Dendritic cell treated with granulocyte-macrophage colony-stimulating factor and Interleukin-4, amounts not matched to agents 40 ng/mL and 50 ng/mL, for 4 days (primary cell): ENCODE measurements around the gene WBP2NL.
"Not testable (repeated sequence)": the region's sequence is repeated elsewhere in the genome, so short reads cannot be mapped to it uniquely, and the experiment has no call there.

ENCODE experiments used
- H3K27ac Mint-ChIP-seq: one replicate; pipeline ENCODE4 v1.8.0; 2022; ENCODE audit warnings: mild to moderate bottlenecking, mixed read lengths
- H3K27me3 Mint-ChIP-seq: one replicate; pipeline ENCODE4 v1.8.0; 2022; ENCODE audit warnings: mild to moderate bottlenecking, mixed read lengths
- H3K36me3 Mint-ChIP-seq: one replicate; pipeline ENCODE4 v1.8.0; 2022; ENCODE audit warnings: low read depth, mixed read lengths
- H3K4me1 Mint-ChIP-seq: one replicate; pipeline ENCODE4 v1.8.0; 2022; ENCODE audit warnings: low read depth, mixed read lengths
- H3K4me3 Mint-ChIP-seq: one replicate; pipeline ENCODE4 v1.8.0; 2022; ENCODE audit warnings: mild to moderate bottlenecking, moderate library complexity, mixed read lengths
- H3K9me3 Mint-ChIP-seq: one replicate; pipeline ENCODE4 v1.8.0; 2022; ENCODE audit warnings: mixed read lengths
- intact Hi-C: fragments of 100-400 bp; cut with micrococcal nuclease; formaldehyde crosslinking; loops from one replicate; pipeline ENCODE4 v1.15.0; 2022

Gene WBP2NL, protein sequence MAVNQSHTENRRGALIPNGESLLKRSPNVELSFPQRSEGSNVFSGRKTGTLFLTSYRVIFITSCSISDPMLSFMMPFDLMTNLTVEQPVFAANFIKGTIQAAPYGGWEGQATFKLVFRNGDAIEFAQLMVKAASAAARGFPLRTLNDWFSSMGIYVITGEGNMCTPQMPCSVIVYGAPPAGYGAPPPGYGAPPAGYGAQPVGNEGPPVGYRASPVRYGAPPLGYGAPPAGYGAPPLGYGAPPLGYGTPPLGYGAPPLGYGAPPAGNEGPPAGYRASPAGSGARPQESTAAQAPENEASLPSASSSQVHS

DNA sequence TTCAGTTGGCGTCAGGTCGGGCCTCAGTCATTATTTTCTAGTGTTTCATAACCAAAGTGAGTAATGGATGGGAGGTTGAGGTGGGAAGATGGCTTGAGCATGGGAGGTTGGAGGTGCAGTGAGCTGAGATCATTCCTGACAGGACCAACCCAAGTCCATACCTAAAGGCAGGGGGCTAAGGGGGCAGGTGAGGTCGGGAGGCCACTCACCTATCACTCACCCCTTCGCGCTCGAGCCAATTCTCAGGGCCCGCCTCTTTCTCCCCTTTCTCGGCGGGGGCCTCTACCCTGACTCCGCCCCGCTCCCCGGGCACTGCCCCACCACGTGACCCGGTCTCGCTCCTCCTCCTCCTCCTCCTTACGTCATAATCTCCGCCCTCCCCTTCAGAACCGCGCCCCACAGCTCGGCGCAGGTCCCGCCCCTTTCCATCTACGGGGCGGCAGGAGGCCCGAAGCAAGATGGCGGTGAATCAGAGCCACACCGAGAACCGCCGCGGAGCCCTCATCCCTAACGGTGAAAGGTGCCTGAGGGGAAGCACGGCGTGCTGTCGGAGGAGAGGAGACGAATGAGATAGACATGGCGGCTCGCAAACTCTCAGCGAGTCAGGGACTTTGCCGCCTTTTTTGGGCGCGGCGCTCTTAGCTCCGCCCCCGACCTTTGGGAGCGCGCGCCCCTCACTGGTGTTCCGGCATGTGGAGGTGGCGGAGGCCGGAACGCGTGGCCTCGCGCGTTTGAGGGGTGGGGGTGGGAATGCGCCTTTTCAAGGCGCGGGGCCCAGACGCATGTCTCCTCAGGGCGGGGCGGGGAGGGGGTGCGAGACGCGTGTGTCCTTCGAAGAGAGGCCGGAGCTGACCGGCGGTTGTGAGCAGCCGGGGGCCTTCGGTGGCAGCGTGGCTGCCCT lies at the start of gene WBP2NL:
WBP2NL (plus strand) TSS at position 428 of the 901 bp plus-strand sequence; CDS start at position 459, 31 bp downstream.
- Mint-ChIP-seq H3K36me3 (peaks cover 26% of the 10 kb centered on the region), H3K9me3 (no peaks in the 10 kb centered on the region), H3K4me1 (peaks cover 54% of the 10 kb centered on the region), H3K27me3 (peaks cover 28% of the 10 kb centered on the region), H3K4me3 (peak within 1 kb of the TSS; percentile 92), H3K27ac (peak within 1 kb of the TSS; percentile 93)
- intact Hi-C loops, result loop anchor here (1.0 kb wide), 1 partner anchor 72 kb away; the partner anchor contains the start of gene NAGA

DNA sequence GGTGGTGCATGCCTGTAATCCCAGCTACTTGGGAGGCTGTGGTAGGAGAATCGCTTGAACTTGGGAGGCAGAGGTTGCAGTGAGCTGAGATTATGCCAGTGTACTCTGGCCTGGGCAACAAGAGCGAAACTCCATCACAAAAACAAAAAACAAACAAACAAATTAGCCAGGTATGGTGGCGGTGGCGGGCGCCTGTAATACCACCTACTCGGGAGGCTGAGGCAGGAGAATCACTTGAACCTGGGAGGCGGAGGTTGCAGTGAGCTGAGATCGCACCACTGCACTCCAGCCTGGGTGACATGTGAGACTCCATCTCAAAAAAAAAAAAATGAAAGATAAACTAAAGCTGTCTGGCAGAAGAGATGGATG lies 49.7 kb upstream of the WBP2NL start:
- Mint-ChIP-seq H3K4me1 (peaks cover 17% of the 10 kb centered on the region), H3K27ac (peak overlapping the region; percentile 10), H3K27me3 (peaks cover 14% of the 10 kb centered on the region)
- H3K36me3 Mint-ChIP-seq, H3K4me3 Mint-ChIP-seq, intact Hi-C loops, H3K9me3 Mint-ChIP-seq: not testable (repeated sequence)

DNA sequence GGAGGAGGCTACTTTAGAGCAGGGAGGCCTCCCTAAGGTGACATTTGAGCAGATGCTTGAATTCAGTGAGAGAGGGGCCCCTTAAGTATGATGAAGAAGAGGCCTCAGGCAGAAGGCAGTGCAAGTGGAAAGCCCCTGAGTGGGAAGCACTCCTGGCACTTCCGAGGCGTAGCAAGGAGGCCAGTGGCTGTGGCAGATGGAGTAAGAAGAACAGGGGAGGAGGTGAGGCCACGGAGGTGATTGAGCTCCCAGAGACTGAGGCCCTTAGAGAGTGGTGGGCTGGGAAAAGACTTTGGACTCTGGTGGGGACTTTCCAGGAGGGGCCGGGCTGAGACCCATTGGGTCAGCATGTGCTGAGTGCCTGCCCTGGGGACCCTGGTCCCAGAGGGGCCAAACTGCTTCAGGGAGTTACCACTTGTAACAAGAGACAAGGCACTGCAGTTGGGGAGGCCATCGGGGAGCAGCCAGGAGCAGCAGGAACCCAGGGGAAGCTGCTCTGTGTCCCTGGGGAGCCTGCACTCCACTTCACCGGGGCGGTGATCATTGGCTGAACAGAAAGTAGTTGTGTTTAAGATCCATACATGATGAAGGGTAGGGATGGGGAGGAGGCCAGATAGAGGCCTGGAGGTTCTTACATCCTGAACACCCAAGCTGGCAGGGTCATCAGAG lies 49.2 kb upstream of the WBP2NL start:
- intact Hi-C loops, result no loop called here
- no peaks in the 10 kb centered on the region for H3K9me3 Mint-ChIP-seq
- H3K27me3 Mint-ChIP-seq, result peaks cover 14% of the 10 kb centered on the region
- H3K4me1 Mint-ChIP-seq, result peaks cover 15% of the 10 kb centered on the region
- peak overlapping the region; percentile 10 for H3K27ac Mint-ChIP-seq
- no peak overlapping the region for H3K4me3 Mint-ChIP-seq
- H3K36me3 Mint-ChIP-seq, result no peaks in the 10 kb centered on the region

DNA sequence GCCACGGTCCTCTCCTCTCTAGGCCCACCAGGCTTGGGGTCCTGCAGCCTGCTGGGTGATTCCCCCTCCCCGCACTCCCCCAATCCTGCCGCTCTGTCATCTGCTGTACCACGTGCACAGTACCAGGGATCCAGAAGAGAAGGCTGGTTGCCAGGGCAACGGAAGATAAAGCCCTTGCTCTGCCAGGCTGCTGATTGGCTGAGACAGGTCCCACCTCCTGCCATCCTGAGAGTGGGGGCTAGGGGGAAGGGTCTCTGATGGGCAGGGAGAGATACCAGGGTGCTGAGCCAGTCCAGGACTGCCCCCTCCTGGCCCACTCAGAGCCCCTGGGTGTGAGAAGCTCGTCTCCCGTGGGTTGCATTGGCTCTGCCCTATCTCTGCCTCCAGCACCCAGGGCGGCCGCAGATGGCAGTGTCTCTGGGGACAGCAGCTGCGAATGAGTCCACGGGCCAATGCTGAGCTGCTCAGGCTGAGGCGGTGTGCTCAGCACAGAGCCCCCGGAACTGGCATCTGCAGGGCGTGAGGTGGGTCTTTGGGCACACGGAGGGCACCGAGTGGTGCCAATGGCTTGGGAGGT lies 46.6 kb upstream of the WBP2NL start, which contains the start of gene SMIM45:
SMIM45 (plus strand) TSS at position 253 of the 577 bp plus-strand sequence.
- H3K27ac Mint-ChIP-seq, result no peak within 1 kb of the TSS
- H3K36me3 Mint-ChIP-seq, result no peaks in the 10 kb centered on the region
- peaks cover 7% of the 10 kb centered on the region for H3K27me3 Mint-ChIP-seq
- intact Hi-C loops, result no loop called here
- no peaks in the 10 kb centered on the region for H3K9me3 Mint-ChIP-seq
- H3K4me1 Mint-ChIP-seq, result peaks cover 5% of the 10 kb centered on the region
- H3K4me3 Mint-ChIP-seq, result no peak within 1 kb of the TSS

DNA sequence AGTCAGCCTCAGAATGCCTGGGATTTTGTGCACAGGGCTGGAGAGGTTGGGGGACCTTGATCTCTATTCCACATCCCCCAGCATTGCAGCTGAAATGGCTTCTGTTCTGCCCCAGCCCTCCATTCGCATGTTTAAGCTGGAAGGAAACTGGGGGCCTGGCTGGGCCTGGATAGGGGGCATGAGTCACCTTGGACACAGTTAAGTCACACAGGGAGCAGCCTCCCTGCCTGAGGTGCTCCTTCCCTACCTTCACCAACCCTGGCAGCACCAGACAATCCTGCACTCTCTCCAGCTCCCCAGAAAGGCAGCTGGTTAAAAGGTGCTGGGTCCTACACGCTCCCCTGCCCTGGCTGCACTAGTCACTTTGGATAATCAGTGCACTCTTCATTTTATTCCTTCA lies 45.9 kb upstream of the WBP2NL start:
- intact Hi-C loops, result no loop called here
- Mint-ChIP-seq H3K27ac (no peak overlapping the region), H3K36me3 (no peaks in the 10 kb centered on the region), H3K27me3 (peaks cover 10% of the 10 kb centered on the region), H3K4me1 (peaks cover 5% of the 10 kb centered on the region), H3K4me3 (no peak overlapping the region), H3K9me3 (no peaks in the 10 kb centered on the region)

DNA sequence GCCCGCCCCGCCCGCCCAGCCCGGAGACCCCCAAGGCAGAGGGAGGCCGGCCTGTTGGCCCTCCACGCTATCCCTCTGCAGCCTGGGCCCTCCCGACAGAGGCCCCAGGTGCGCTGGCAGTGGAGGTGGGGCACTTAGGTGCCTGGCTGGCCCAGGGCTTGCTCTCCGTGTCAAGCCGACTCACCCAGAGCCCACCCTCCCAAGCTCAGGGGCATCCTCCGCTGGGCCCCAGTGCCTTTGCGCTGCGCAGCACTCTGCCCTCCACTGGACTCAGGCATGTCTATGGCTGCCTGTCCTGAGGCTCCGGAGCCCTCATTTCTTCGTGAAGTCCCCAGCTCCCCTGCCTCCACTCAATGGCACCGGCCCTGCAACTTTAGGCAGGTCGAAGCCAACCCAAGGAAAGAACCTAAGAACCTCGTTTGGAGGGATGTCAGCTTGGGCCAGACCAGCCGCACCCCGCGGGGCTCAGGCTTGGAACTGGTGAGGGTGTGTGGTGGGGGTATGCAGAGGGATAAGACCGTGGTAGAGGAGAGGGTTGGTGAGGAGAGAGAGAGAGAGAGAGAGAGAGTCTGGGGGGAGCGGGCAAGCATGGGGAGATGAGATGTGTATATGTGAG lies 40.5 kb upstream of the WBP2NL start:
- Mint-ChIP-seq H3K9me3 (no peaks in the 10 kb centered on the region), H3K36me3 (no peaks in the 10 kb centered on the region), H3K27ac (no peak overlapping the region), H3K27me3 (peaks cover 26% of the 10 kb centered on the region), H3K4me1 (peaks cover 5% of the 10 kb centered on the region), H3K4me3 (no peak overlapping the region)
- intact Hi-C loops, result no loop called here

DNA sequence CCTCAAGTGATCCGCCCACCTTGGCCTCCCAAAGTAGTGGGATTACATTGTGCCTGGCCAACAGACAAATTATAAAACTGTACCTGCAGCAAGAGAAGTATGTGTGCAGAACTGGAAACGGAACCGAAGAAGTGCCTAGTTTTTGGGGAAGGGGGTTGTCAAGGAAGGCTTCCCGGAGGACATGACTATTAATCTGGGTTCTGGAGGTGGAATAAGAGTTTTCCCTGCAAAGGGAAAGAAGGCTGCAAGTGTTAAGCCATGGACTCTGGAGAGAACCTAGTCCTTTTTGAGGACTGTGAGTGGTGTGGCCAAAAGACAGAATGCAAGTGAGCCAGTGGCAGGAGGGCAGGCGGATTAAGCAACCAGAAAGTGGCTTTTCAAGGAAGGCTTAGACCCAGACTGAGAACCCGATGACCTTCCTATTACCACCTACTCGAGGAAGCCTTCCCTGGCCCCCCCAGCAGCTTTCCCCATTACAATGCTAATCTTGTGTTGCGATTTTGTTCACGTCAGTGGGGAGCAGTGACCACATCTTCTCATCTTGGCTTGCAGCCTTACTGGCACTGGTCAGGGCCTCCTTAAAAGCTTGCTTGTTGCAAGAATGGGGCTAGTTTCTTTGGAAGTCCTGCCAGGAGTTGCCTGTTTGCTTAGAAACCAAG lies 35.0 kb upstream of the WBP2NL start:
- Mint-ChIP-seq H3K27ac (no peak overlapping the region), H3K4me3 (no peak overlapping the region), H3K9me3 (no peaks in the 10 kb centered on the region), H3K4me1 (peaks cover 8% of the 10 kb centered on the region), H3K36me3 (no peaks in the 10 kb centered on the region), H3K27me3 (peaks cover 23% of the 10 kb centered on the region)
- intact Hi-C loops, result loop anchor here (10.0 kb wide), 2 partner anchors 471 to 511 kb away; partner anchors contain the start of gene NFAM1

DNA sequence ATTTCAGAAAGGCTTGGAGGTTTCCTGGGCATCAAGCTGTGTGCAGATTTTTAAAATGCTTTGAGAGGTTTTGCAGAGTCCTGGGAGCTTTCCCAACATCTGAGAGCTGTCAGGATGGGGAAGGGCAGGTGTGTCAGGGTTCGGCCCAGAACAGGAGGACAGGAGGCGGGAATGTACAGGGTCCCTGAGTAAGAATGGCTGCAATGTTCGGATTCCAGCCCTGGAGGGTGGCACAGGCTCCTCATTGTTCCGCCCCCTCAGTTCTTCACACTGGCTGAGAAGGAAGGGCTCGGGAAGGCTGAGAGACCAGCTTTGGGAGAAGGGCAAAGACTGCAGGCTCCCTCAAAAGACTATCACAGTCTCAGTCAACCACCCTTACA lies 34.5 kb upstream of the WBP2NL start:
- no peaks in the 10 kb centered on the region for H3K9me3 Mint-ChIP-seq
- H3K27ac Mint-ChIP-seq, result no peak overlapping the region
- H3K27me3 Mint-ChIP-seq, result peaks cover 22% of the 10 kb centered on the region
- no peak overlapping the region for H3K4me3 Mint-ChIP-seq
- H3K36me3 Mint-ChIP-seq, result no peaks in the 10 kb centered on the region
- intact Hi-C loops, result loop anchor here (10.0 kb wide), 2 partner anchors 471 to 511 kb away; partner anchors contain the start of gene NFAM1
- peaks cover 8% of the 10 kb centered on the region for H3K4me1 Mint-ChIP-seq

DNA sequence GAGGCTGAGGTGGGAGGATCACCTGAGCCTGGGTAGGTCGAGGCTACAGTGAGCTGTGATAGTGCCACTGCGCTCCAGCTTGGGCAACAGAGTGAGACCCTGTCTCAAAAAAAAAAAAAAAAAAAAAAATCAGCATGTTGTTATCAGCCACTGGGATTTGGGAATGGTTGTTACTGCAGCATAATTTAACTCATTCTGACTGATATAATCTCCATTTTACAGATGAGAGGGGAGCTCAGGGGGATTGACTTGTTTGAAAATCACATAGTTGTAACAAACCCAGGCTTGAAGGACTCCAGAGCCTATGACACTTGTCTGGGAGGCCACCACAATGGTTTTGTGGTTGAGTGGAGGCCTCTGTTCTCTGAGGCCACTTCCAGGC lies 32.4 kb upstream of the WBP2NL start:
- Mint-ChIP-seq H3K27me3 (peaks cover 14% of the 10 kb centered on the region), H3K4me1 (peaks cover 8% of the 10 kb centered on the region), H3K9me3 (no peaks in the 10 kb centered on the region), H3K27ac (peak overlapping the region; percentile 49), H3K4me3 (no peak overlapping the region), H3K36me3 (no peaks in the 10 kb centered on the region)
- intact Hi-C loops, result loop anchor here (2.0 to 10.0 kb wide), 6 partner anchors 105 to 509 kb away; partner anchors contain the start of genes NAGA, NDUFA6, NFAM1 and SMDT1

DNA sequence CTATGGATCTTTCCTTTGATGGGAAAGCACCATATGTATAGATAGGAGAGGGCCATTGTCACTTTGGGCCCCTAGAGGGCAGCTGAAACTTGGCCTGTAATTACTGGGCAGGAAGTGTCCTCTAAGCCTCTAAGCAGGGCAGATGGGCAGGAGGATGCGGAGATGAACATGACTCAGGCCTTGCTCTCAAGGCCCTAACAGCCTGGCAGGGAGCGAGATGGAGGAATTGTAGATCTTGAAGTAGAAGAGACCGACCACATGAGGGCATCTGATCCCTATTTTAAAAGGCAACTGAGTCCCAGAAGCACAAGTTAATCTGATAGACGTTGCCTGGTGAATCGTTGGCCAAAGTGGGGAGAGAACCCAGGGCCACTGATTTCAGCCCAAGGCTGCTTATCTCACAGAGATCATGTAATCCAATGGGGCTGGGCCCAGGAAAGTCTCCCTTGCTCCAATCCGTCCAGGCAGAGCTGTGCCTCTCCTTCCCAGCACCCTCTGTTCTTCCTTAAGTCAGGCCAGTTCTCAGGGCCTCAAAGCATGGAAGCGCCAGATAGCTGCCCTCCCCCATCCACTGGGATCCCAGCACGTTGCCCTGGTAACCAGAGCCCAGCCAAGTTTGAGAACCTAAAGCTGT lies 31.9 kb upstream of the WBP2NL start:
- H3K9me3 Mint-ChIP-seq, result no peaks in the 10 kb centered on the region
- peaks cover 18% of the 10 kb centered on the region for H3K27me3 Mint-ChIP-seq
- intact Hi-C loops, result loop anchor here (2.0 to 10.0 kb wide), 6 partner anchors 104 to 508 kb away; partner anchors contain the start of genes NAGA, NDUFA6, NFAM1 and SMDT1
- H3K36me3 Mint-ChIP-seq, result no peaks in the 10 kb centered on the region
- peak overlapping the region; percentile 49 for H3K27ac Mint-ChIP-seq
- H3K4me3 Mint-ChIP-seq, result no peak overlapping the region
- H3K4me1 Mint-ChIP-seq, result peaks cover 8% of the 10 kb centered on the region

DNA sequence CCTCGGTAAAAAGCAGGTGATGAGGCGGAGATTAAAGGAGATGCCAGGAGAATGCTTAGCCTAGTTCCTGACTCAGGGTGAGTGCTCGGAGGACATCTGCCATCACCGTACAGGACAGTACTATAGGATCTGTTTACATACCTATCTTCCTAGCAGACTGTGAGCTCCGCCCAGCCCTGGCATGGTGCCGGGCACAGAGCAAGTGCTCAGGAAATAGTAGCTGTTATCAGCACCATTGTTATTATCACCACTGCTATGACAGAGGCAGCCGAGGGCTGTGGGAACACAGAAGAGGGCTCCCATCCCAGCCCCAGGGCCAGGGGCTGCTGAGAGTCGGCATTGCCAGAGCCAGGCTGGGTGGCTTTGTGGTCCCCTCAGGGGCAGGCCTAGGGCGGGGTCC lies 30.0 kb upstream of the WBP2NL start:
- Mint-ChIP-seq H3K4me1 (peaks cover 8% of the 10 kb centered on the region), H3K4me3 (no peak overlapping the region), H3K36me3 (no peaks in the 10 kb centered on the region), H3K27me3 (peaks cover 25% of the 10 kb centered on the region), H3K9me3 (no peaks in the 10 kb centered on the region), H3K27ac (no peak overlapping the region)
- intact Hi-C loops, result loop anchor here (5.0 to 10.0 kb wide), 3 partner anchors 124 to 506 kb away; partner anchors contain the start of genes NDUFA6 and NFAM1

DNA sequence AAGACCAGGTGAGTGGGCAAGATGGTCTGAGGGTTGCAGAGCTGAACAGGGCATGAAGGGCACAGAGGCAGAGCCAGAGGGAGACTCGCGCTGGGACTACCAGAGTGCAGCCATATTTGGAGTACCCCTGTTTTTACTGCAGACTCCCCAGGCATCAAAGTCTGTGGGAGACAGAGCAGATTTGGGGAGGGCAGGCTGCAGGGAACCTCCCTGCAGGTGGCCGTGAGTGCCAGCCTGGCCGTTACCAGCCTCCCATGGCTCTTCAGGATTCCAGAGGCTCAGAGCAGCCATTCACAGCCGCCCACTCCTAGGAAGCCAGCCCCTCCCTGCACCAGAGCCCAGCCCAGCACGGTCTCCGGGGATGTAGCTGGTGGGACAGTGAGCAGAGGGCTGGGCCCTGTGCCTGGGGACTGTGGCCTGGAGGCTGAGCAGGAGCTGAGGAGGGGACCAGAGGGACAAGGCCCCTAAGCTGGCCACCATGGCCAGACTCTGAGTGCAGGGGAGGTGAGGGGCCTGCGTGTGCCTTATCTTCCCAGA lies 29.4 kb upstream of the WBP2NL start, which contains the start of gene SEPTIN3:
SEPTIN3 (plus strand) TSS at position 334 of the 537 bp plus-strand sequence. CDS start 2,050 bp downstream, outside the sequence.
- Mint-ChIP-seq H3K36me3 (no peaks in the 10 kb centered on the region), H3K4me1 (peaks cover 8% of the 10 kb centered on the region), H3K27ac (no peak within 1 kb of the TSS), H3K27me3 (peaks cover 26% of the 10 kb centered on the region), H3K4me3 (no peak within 1 kb of the TSS), H3K9me3 (no peaks in the 10 kb centered on the region)
- intact Hi-C loops, result loop anchor here (5.0 to 10.0 kb wide), 3 partner anchors 123 to 506 kb away; partner anchors contain the start of genes NDUFA6 and NFAM1
